GM12864 (cell line): Measurements from ENCODE around the gene RELCH.

Experiments used
- DNase-seq: peaks from one replicate; pipeline ENCODE4 v3.0.0-alpha.2; 2011; ENCODE audit warnings: low read depth
- H3K4me3 ChIP-seq: 2 replicates; pipeline ENCODE4 v1.5.1; 2011; ENCODE audit warnings: mild to moderate bottlenecking, low read depth, low read length, control low read depth
- TF ChIP-seq, protein P1 (sequence below): IDR thresholded peaks from 2 replicates; pipeline ENCODE4 v1.5.1; 2011; ENCODE audit warnings: low read depth, mild to moderate bottlenecking, moderate library complexity, low read length, control low read depth, inconsistent platforms; ENCODE audit errors: missing control alignments

The RELCH gene, protein sequence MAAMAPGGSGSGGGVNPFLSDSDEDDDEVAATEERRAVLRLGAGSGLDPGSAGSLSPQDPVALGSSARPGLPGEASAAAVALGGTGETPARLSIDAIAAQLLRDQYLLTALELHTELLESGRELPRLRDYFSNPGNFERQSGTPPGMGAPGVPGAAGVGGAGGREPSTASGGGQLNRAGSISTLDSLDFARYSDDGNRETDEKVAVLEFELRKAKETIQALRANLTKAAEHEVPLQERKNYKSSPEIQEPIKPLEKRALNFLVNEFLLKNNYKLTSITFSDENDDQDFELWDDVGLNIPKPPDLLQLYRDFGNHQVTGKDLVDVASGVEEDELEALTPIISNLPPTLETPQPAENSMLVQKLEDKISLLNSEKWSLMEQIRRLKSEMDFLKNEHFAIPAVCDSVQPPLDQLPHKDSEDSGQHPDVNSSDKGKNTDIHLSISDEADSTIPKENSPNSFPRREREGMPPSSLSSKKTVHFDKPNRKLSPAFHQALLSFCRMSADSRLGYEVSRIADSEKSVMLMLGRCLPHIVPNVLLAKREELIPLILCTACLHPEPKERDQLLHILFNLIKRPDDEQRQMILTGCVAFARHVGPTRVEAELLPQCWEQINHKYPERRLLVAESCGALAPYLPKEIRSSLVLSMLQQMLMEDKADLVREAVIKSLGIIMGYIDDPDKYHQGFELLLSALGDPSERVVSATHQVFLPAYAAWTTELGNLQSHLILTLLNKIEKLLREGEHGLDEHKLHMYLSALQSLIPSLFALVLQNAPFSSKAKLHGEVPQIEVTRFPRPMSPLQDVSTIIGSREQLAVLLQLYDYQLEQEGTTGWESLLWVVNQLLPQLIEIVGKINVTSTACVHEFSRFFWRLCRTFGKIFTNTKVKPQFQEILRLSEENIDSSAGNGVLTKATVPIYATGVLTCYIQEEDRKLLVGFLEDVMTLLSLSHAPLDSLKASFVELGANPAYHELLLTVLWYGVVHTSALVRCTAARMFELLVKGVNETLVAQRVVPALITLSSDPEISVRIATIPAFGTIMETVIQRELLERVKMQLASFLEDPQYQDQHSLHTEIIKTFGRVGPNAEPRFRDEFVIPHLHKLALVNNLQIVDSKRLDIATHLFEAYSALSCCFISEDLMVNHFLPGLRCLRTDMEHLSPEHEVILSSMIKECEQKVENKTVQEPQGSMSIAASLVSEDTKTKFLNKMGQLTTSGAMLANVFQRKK

DNA sequence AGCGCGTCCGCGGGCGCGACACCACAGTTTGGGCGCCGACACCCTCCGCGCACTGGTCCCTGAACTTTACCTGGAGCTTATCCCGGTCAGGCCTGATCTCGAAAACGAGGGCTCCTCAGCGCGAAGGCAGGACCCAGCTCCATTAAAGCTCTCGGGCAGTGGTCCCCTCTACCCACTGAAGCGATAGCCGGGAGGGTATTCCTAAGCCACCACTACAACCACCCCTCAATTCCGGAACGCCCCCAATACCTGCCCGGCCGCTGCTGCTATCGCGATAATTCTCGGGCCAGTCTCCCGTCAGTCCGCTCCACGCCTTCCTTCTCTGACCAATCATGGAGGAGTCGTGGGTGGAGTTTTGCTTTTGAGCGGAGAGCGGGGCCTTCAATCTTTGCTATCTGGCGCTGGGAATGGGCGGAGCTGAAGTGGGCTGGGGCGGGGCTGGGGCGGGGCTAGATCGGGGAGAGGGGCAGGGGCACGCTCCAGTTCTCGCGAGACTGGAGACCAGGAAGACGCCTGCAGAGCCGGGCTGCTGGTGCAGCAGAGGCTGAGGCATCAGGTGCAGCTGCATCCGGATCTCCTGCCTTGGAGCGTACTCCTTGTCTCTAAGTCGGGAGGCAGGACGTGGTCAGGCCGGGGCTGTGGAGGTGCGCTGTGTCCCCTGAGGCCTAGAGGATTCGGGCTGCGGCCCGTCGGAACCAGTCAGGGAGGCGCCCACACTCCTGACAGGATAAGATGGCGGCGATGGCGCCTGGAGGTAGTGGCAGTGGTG, at the start of gene RELCH, which contains the start of gene PIGN:
Gene RELCH, plus strand, starts transcription at position 482 of the 769 bp plus-strand sequence. Its CDS starts 251 bp downstream, at position 733.
Gene PIGN, minus strand, starts transcription at position 283 of the 769 bp plus-strand sequence. CDS start 25,703 bp downstream, outside the sequence.
- DNase-seq = peak; percentile 95
- TF ChIP-seq, protein P1, sequence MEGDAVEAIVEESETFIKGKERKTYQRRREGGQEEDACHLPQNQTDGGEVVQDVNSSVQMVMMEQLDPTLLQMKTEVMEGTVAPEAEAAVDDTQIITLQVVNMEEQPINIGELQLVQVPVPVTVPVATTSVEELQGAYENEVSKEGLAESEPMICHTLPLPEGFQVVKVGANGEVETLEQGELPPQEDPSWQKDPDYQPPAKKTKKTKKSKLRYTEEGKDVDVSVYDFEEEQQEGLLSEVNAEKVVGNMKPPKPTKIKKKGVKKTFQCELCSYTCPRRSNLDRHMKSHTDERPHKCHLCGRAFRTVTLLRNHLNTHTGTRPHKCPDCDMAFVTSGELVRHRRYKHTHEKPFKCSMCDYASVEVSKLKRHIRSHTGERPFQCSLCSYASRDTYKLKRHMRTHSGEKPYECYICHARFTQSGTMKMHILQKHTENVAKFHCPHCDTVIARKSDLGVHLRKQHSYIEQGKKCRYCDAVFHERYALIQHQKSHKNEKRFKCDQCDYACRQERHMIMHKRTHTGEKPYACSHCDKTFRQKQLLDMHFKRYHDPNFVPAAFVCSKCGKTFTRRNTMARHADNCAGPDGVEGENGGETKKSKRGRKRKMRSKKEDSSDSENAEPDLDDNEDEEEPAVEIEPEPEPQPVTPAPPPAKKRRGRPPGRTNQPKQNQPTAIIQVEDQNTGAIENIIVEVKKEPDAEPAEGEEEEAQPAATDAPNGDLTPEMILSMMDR = no peak
- peak within 1 kb of the TSS; percentile 80 for H3K4me3 ChIP-seq

DNA sequence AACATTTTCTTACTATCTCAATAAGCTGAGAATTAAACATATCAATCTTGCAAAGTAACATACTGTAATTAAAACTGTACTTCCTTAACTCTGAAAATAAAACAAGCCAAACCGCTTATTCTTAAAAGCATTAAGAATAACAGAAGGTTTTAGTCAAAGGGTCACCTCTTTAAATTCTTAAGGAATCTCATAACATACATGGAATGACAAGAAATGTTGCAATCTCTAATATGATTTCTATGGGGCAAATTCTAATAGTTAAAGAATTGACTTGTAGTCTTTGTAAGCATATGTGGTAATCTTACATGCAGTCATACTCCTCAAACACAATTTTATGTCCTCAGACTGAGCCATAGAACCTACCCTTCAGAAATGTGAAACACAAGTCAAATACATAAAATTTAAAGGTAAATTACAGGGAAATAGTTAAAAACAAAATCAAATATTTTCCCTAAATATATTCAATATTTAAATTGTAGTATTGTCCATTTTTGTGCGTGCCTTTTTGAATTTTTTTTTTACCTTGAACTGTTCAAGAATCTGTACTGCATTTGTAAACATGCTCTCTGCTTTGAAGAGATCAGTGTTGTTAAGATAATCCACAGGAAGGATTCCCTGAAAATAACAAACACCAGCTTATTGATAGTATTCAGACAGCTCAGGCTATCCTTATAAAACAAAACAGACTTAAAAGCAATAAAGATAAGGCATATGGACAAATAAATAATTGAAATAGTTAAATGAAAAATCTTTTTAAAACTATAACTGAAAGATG, 48.4 kb upstream of the RELCH start:
- H3K4me3 ChIP-seq = no peak overlapping the region
- TF ChIP-seq, protein P1 = no peak
- no peak for DNase-seq

DNA sequence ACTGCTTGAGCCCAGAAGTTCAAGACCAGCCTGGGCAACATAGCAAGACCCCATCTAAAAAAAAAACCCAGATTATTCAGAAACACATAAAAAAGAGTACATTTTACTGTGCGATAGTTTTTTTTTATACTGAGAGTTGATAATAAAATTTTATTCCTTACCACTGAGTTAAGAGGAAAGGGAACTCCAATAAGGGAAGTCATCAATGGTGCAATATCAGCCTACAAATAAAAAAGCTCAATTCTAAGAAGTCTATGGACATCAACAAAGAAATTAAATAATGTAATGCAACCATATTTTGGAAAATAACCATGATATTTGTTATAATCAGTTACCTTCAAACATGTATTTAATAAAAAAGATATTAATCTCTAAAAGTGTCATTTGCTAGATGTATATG, 46.8 kb upstream of the RELCH start:
- TF ChIP-seq, protein P1 = no peak
- no peak overlapping the region for H3K4me3 ChIP-seq
- DNase-seq = no peak

DNA sequence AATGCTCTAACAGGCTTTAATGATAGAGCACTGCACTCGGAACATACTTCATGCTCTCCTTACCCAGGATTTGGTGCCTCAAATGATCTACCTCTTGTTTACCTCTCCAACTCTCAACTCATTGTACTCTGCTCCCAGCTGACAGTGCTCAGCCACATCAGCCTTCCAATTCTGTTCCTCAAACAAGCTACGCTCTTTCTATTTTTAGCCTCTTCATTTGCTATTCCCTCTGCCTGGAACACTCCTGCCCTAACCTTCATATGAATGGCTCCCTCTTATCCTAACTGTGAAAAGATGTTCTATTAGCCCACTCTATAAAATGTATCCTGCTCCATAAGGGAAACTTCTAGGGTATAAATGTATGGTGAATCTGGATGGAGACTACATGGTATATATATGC, 42.7 kb upstream of the RELCH start:
- TF ChIP-seq, protein P1 = no peak
- no peak for DNase-seq
- H3K4me3 ChIP-seq = no peak overlapping the region

DNA sequence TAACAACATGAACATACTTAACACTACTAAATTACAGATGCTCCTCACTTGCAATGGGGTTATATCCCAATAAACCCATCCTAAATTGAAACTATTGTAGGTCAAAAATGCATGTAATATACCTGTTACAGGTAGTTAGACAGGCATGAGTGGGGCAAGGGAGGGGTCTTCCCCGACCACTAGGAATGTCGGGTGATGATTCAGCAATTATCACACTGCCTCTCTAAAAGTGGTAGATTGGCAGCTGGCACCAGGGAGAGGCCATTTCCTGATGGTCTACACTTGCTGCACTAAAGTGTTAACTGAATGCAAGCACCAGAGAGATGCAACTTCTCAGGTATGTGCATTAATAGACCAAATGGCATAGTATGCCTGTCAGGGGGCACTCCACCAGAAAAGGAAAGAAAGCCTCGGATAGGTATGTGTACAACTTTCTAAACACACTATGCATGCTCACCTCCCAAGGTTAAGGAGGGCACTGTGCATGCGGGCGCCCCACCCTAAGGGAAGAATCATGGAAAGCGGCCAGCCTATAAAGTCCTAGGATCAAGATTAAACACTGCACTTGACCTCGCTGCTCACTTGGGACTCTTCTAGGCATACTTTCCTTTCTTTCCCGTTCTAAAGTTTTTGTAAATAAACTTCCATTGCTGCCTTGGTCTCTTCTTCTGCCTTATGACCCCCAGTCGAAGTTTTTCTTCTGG, 35.8 kb upstream of the RELCH start:
- TF ChIP-seq, protein P1 = no peak
- no peak overlapping the region for H3K4me3 ChIP-seq
- DNase-seq = no peak
